ENCODE results near the gene WNK4. TPM values are rescaled to one million over a fixed set of nuclear protein-coding genes. Genes with fewer than 3 reads are reported as not detected.

WNK4 gene
- total and polyA plus RNA-seq, 10 of the 15 experiments (the other 5 are each of a cell fraction or from before 2014, with no cell fraction given): 0.06 to 0.29 (median 0.13) TPM; not detected in 5

GRCh38 chr17:42832213-42832933, 52.0 kb downstream of the WNK4 start (continued):
- TF ChIP-seq, protein P1, sequence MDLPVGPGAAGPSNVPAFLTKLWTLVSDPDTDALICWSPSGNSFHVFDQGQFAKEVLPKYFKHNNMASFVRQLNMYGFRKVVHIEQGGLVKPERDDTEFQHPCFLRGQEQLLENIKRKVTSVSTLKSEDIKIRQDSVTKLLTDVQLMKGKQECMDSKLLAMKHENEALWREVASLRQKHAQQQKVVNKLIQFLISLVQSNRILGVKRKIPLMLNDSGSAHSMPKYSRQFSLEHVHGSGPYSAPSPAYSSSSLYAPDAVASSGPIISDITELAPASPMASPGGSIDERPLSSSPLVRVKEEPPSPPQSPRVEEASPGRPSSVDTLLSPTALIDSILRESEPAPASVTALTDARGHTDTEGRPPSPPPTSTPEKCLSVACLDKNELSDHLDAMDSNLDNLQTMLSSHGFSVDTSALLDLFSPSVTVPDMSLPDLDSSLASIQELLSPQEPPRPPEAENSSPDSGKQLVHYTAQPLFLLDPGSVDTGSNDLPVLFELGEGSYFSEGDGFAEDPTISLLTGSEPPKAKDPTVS (IDR thresholded peaks at IDR 0.05; ENCODE audit: low read depth, low read length): no peak
- TF ChIP-seq ZNF384 (IDR thresholded peaks at IDR 0.05; ENCODE audit: borderline replicate concordance, low read depth, low read length) (no peak), POLR2AphosphoS5 (IDR thresholded peaks at IDR 0.05; ENCODE audit: low read length) (no peak), MXI1 (IDR thresholded peaks at IDR 0.05; ENCODE audit: low read depth, low read length) (no peak), YBX1 (IDR thresholded peaks at IDR 0.05) (no peak)

- ChIA-PET SMC1A (ENCODE audit: uncharacterized antibody, unreplicated experiment) (interaction anchor here (1.2 to 3.6 kb wide), 4 partner anchors 9 to 255 kb away, joined by 3 to 14 read pairs (median 7); partner anchors contain the start of genes BECN1 and RPL27), CTCF (interaction anchor here (0.7 to 6.8 kb wide), 9 partner anchors 10 to 651 kb away, joined by 3 to 81 read pairs (median 3); partner anchors contain the start of genes BECN1, DHX8, PSMC3IP and RAMP2), RAD21 (ENCODE audit: unreplicated experiment) (interaction anchor here (0.6 to 1.8 kb wide), 5 partner anchors 9 to 285 kb away, joined by 3 to 5 read pairs (median 3); partner anchors contain the start of genes BECN1, PSMC3IP and RPL27), POLR2A (interaction anchor here (0.5 to 3.1 kb wide), 6 partner anchors 10 to 295 kb away, joined by 3 to 25 read pairs (median 4); partner anchors contain the start of genes BECN1 and RPL27)
- H2AFZ ChIP-seq (ENCODE audit: control insufficient read depth, low read depth, low read length): peak within 1 kb of the TSS; percentile 96
- no peaks in the 10 kb centered on the region for H3K27me3 ChIP-seq (replicated peaks in 1 of 2; ENCODE audit: control insufficient read depth in 2 of 2, insufficient read depth in 2 of 2, low read length in 1 of 2)
- peaks cover 30% of the 10 kb centered on the region for H3K79me2 ChIP-seq (ENCODE audit: control insufficient read depth, insufficient read depth, low read length)
- no peaks in the 10 kb centered on the region; the same call in 2 of the 3 replicates for H3K9me3 ChIP-seq (replicated peaks; ENCODE audit: control insufficient read depth, insufficient read depth, low read length)
- peak within 1 kb of the TSS; percentile 92 for H3K27ac ChIP-seq (ENCODE audit: control insufficient read depth, insufficient read depth)
- DNase-seq (ENCODE audit: low read depth, low spot score) (peak; percentile 59), ATAC-seq (peak; percentile 95), FAIRE-seq (peak; percentile 84)
- peaks cover 2 to 12% of the 10 kb centered on the region in 2 experiments; a peak in 3 of 4 replicates for H3K36me3 ChIP-seq (ENCODE audit: control insufficient read depth in 2 of 2, insufficient read depth in 2 of 2, low read length in 1 of 2)
- in situ Hi-C loops (cut with MboI): no loop called here
- TSS peak; percentile 93 for BruUV-seq (replicated peaks)
- H3K9ac ChIP-seq (ENCODE audit: control insufficient read depth, insufficient read depth, low read length): peak within 1 kb of the TSS; percentile 90
- WGBS (ENCODE audit: insufficient coverage, insufficient replicate concordance, low lambda C conversion rate, missing lambda C conversion rate): under 1% methylated on average over 65 of the region's 71 CpGs
- peaks cover 5% of the 10 kb centered on the region; the same call in 1 of the 2 replicates for H3K4me1 ChIP-seq (ENCODE audit: control insufficient read depth, insufficient read depth, low read length)
- H4K20me1 ChIP-seq (ENCODE audit: control insufficient read depth, insufficient read depth): no peaks in the 10 kb centered on the region
- H3K4me3 ChIP-seq: peak within 1 kb of the TSS; percentile 93
- H3K4me2 ChIP-seq (ENCODE audit: control insufficient read depth, insufficient read depth): peak within 1 kb of the TSS; percentile 82
- intact Hi-C loops (cut with micrococcal nuclease; ENCODE audit: unreplicated experiment): no loop called here
- peak; percentile 93 for TF ChIP-seq PML (IDR thresholded peaks at IDR 0.05; ENCODE audit: low read length)
- no peak; the same call in 1 of the 2 replicates for TF ChIP-seq SREBF1 (IDR thresholded peaks at IDR 0.05; ENCODE audit: low read length)
- TF ChIP-seq, protein P2, sequence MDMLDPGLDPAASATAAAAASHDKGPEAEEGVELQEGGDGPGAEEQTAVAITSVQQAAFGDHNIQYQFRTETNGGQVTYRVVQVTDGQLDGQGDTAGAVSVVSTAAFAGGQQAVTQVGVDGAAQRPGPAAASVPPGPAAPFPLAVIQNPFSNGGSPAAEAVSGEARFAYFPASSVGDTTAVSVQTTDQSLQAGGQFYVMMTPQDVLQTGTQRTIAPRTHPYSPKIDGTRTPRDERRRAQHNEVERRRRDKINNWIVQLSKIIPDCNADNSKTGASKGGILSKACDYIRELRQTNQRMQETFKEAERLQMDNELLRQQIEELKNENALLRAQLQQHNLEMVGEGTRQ (IDR thresholded peaks at IDR 0.05; ENCODE audit: borderline replicate concordance, low read depth, low read length): no peak; the same call in 1 of the 2 replicates
- no peak; the same call in 2 of the 3 replicates for TF ChIP-seq POU2F2 (IDR thresholded peaks at IDR 0.05; ENCODE audit: borderline replicate concordance, low read depth, low read length)
- TF ChIP-seq, protein P1 (IDR thresholded peaks at IDR 0.05; ENCODE audit: low read depth, low read length): no peak
- TF ChIP-seq, protein P3, sequence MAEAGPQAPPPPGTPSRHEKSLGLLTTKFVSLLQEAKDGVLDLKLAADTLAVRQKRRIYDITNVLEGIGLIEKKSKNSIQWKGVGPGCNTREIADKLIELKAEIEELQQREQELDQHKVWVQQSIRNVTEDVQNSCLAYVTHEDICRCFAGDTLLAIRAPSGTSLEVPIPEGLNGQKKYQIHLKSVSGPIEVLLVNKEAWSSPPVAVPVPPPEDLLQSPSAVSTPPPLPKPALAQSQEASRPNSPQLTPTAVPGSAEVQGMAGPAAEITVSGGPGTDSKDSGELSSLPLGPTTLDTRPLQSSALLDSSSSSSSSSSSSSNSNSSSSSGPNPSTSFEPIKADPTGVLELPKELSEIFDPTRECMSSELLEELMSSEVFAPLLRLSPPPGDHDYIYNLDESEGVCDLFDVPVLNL (IDR thresholded peaks at IDR 0.05; ENCODE audit: low read depth, low read length): no peak
- TF ChIP-seq SUZ12 (IDR thresholded peaks at IDR 0.05; ENCODE audit: unreplicated experiment): no peak
- TF ChIP-seq, protein P4, sequence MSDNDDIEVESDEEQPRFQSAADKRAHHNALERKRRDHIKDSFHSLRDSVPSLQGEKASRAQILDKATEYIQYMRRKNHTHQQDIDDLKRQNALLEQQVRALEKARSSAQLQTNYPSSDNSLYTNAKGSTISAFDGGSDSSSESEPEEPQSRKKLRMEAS (IDR thresholded peaks at IDR 0.05; ENCODE audit: low read depth, low read length): peak; percentile 99
- peak; percentile 82; the same call in 1 of the 2 replicates for TF ChIP-seq SMAD5 (IDR thresholded peaks at IDR 0.05; ENCODE audit: low read depth)
- TF ChIP-seq ZNF24 (IDR thresholded peaks at IDR 0.05): no peak
- TF ChIP-seq YBX1 (IDR thresholded peaks at IDR 0.05): no peak
Observed at GRCh38 chr17:42832934-42833766, 52.7 kb downstream of the WNK4 start, which contains the start of gene PSME3. Gene PSME3 (plus strand): TSS chr17:42833397. CDS start chr17:42833632, 235 bp downstream.

Measured in GM12878 (cell line).